VCaP (cell line): ENCODE results near the gene MRPL24.
A peak's percentile ranks its signal among the peaks of the same experiment; 100 is the strongest.

Experiments
- H3K27ac ChIP-seq: fragments of 450-650 bp; 2 replicates; pipeline ENCODE4 v1.5.1; 2017
- TF ChIP-seq, protein P1 (sequence below): fragments of 450-650 bp; conservative IDR thresholded peaks from 2 replicates; pipeline ENCODE4 v1.5.1; 2017; ENCODE audit warnings: mild to moderate bottlenecking, moderate library complexity

The MRPL24 gene

GRCh38 chr1:156705918-156706656 lies 34.8 kb downstream of the MRPL24 start:
- H3K27ac ChIP-seq = peak overlapping the region; percentile 16; the same call in 1 of the 2 replicates

DNA sequence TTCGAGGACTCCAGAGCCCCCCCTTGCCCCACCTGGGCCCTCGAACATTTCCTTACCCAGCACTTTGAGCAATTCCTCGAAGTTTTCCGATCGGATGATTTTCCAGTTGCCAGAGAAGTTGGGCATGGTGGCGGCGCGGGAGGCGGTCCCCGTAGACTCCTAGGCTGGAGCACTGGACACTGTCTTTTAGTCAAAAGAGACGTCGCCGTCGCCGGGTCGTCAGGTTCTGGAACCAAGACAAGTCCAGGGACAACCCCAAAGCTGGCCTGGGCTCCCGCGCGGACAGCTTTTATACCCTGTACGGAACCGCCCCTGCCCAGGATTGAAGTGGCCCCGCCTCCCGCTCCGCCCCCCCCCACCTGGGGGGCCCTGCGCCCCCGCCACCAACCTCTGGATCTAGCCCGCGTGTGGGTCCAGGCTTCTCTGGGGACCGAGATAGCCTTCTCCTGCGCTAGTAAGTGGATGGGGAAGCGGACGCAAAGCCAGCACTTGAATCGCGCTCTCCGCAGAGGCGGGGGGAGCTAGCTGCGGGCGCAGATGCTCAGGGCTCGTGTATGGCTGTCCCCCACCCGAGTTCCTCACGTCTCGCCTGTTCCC lies 35.5 kb downstream of the MRPL24 start, which contains the start of gene CRABP2:
Gene CRABP2, minus strand, starts transcription at position 263 of the 597 bp plus-strand sequence. Its CDS starts 137 bp downstream, at position 126.
- peak within 1 kb of the TSS; percentile 16; the same call in 1 of the 2 replicates for H3K27ac ChIP-seq
- TF ChIP-seq, protein P1, sequence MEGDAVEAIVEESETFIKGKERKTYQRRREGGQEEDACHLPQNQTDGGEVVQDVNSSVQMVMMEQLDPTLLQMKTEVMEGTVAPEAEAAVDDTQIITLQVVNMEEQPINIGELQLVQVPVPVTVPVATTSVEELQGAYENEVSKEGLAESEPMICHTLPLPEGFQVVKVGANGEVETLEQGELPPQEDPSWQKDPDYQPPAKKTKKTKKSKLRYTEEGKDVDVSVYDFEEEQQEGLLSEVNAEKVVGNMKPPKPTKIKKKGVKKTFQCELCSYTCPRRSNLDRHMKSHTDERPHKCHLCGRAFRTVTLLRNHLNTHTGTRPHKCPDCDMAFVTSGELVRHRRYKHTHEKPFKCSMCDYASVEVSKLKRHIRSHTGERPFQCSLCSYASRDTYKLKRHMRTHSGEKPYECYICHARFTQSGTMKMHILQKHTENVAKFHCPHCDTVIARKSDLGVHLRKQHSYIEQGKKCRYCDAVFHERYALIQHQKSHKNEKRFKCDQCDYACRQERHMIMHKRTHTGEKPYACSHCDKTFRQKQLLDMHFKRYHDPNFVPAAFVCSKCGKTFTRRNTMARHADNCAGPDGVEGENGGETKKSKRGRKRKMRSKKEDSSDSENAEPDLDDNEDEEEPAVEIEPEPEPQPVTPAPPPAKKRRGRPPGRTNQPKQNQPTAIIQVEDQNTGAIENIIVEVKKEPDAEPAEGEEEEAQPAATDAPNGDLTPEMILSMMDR = no peak

More at GRCh38 chr1:156705918-156706656, 34.8 kb downstream of the MRPL24 start:
- TF ChIP-seq, protein P1 = peak; percentile 87

DNA sequence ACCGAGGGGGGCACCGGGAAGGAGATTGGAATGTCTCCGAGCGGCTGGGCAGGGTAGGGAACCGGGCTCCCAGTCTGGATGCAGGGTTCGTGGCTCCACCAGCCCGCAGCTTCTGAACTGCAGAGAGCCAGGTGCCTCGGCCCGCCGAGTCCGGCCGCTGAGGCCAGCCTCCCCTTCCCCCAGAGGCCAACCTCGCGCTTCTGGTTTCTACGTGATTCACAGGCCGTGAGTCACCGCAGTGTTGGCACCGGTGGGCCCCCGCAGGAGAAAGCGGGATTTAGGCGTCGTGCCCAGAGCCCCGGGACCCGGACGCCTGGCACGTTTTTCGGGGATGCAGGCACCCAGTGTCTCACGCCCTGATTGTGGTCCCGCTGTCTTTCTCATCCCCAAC lies 36.0 kb downstream of the MRPL24 start:
- H3K27ac ChIP-seq = peak overlapping the region; percentile 16; the same call in 1 of the 2 replicates
- TF ChIP-seq, protein P1 = no peak

- TF ChIP-seq, protein P1 = no peak
- peak overlapping the region; percentile 39; the same call in 1 of the 2 replicates for H3K27ac ChIP-seq
Observed at GRCh38 chr1:156704166-156704711, 36.6 kb downstream of the MRPL24 start.

DNA sequence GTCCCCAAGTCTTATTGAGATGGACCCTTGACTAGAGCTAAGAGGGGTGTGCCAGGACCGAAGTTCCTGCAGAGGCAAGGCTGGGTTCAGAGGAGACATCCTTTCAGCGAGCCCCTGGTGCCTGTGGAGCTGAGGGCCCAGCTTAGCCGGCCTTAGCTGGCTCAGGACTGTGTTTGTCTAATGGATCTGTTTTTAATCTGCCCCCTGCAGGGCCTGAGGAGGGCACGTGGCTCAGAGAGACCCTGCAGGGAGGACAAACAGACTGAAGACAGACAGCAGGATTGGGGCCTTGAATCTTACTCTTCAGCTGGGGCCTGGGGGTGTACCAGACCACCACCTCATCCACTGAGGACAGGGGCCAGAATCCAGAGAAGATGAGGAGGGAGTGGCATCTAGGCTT lies 37.1 kb downstream of the MRPL24 start:
- TF ChIP-seq, protein P1 = no peak
- peak overlapping the region; percentile 39; the same call in 1 of the 2 replicates for H3K27ac ChIP-seq

- TF ChIP-seq, protein P1 = no peak
- peak overlapping the region; percentile 39; the same call in 1 of the 2 replicates for H3K27ac ChIP-seq
Observed at GRCh38 chr1:156703336-156703735, 37.6 kb downstream of the MRPL24 start.
